GM12864 (cell line): ENCODE data around the gene MPDZ.

Source experiments
- DNase-seq: peaks from one replicate; pipeline ENCODE4 v3.0.0-alpha.2; 2011; ENCODE audit warnings: low read depth
- H3K4me3 ChIP-seq: 2 replicates; pipeline ENCODE4 v1.5.1; 2011; ENCODE audit warnings: mild to moderate bottlenecking, low read depth, low read length, control low read depth
- CTCF ChIP-seq: IDR thresholded peaks from 2 replicates; pipeline ENCODE4 v1.5.1; 2011; ENCODE audit warnings: low read depth, mild to moderate bottlenecking, moderate library complexity, low read length, control low read depth, inconsistent platforms; ENCODE audit errors: missing control alignments

Gene MPDZ

GRCh38 chr9:13173553-13173952 lies 105.9 kb downstream of the MPDZ start:
- H3K4me3 ChIP-seq = no peak overlapping the region

GRCh38 chr9:13171261-13171660 lies 108.2 kb downstream of the MPDZ start:
- DNase-seq = no peak
- H3K4me3 ChIP-seq = no peak overlapping the region
- no peak for TF ChIP-seq CTCF

More at GRCh38 chr9:13173553-13173952, 105.9 kb downstream of the MPDZ start:
- no peak for TF ChIP-seq CTCF
- no peak for DNase-seq

- H3K4me3 ChIP-seq = no peak overlapping the region
- TF ChIP-seq CTCF = no peak
- DNase-seq = no peak
Measured at GRCh38 chr9:13166996-13167395, 112.5 kb downstream of the MPDZ start.

DNA sequence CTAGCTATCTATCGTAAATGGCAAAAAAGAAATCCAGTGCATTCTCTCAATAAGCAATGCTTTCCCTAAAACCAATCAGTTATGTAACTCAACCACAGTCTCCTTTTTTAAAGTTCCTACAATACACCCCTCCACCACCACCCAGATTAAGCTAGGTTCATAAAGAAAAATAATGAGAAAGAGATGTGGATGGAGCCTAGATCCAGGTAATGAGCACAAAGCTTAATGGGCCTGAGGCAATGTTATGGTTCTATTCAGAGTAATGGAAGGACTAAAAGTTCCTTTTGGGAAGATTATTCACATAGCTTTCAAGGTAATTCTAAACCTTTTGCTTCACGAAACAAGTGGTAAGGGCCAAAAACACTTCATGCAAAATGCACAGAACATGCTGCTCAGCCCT lies 113.5 kb downstream of the MPDZ start:
- no peak for DNase-seq
- no peak overlapping the region for H3K4me3 ChIP-seq
- no peak for TF ChIP-seq CTCF

DNA sequence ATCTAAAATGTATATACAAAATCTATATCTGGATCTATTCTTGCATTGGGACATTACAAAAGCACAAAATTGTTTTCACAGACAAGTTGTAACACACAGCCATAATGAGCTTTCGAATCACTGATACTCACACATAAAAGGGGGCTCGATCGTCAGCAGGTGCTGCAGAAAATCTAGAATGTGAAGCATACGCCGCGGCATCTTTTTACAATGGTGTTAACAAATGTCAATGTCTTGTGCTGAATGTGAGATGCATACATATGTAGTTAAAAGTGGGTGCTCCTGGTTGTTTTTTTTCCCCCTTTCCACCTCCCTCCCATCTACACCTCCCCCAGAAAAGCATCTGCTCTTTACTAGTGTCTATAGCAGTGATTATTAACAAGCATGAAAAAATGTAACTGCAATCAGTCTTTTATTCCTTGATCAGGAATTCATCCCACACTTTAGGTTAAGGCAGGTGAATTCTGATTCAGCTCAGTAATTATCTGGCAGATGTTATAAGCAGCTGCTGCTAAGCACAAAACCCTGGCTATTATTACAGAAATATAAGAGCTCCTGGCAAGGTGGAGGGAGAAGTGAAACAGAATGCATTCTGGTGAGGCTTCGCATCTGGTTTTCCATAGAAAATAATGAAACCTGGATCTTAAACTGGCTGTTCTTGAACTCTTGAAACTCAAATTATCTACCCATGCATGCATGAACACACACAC lies 114.1 kb downstream of the MPDZ start:
- H3K4me3 ChIP-seq = no peak overlapping the region
- no peak for DNase-seq
- no peak for TF ChIP-seq CTCF

- no peak overlapping the region for H3K4me3 ChIP-seq
- TF ChIP-seq CTCF = no peak
- no peak for DNase-seq
Measured at GRCh38 chr9:13163946-13164345, 115.5 kb downstream of the MPDZ start.

- no peak overlapping the region for H3K4me3 ChIP-seq
- no peak for DNase-seq
- TF ChIP-seq CTCF = no peak
Measured at GRCh38 chr9:13163287-13163686, 116.2 kb downstream of the MPDZ start.
